ENCODE results near the gene PEX14. TPM values are rescaled to one million over a fixed set of nuclear protein-coding genes. Genes with fewer than 3 reads are reported as not detected.
"Not testable (repeated sequence)": the region's sequence is repeated elsewhere in the genome, so short reads cannot be mapped to it uniquely, and the experiment has no call there.

The PEX14 gene
- total RNA-seq, 1 experiment from 2014 or later: 9.1 TPM

- peak; percentile 75 for DNase-seq
- peak overlapping the region; percentile 64 for H3K9ac ChIP-seq (ENCODE audit: low read length)
- peaks cover 62% of the 10 kb centered on the region for H3K79me2 ChIP-seq (ENCODE audit: low read length)
- peak overlapping the region; percentile 89 for H3K4me2 ChIP-seq (ENCODE audit: low read depth, low read length, poor library complexity, severe bottlenecking)
- no peaks in the 10 kb centered on the region for H3K9me2 ChIP-seq (replicated peaks; ENCODE audit: insufficient read depth, low read length)
- H3K4me1 ChIP-seq (ENCODE audit: low read length): peaks cover 42% of the 10 kb centered on the region
- peak overlapping the region; percentile 17 for H2AFZ ChIP-seq (ENCODE audit: low read length)
- H3K36me3 ChIP-seq (ENCODE audit: insufficient read depth, low read length): peaks cover 6% of the 10 kb centered on the region
- H3K27ac ChIP-seq (ENCODE audit: low read length): peak overlapping the region; percentile 95
- no peaks in the 10 kb centered on the region for H3K9me3 ChIP-seq (ENCODE audit: low read length)
- H4K20me1 ChIP-seq (ENCODE audit: insufficient read depth, low read depth, low read length): peaks cover 4% of the 10 kb centered on the region; the same call in 1 of the 2 replicates
- peak overlapping the region; percentile 85 for H3K4me3 ChIP-seq (ENCODE audit: low read length)
- no peaks in the 10 kb centered on the region for H3K27me3 ChIP-seq (ENCODE audit: low read length)
Observed at GRCh38 chr1:10473145-10473765, 1.5 kb upstream of the PEX14 start.

- not testable (repeated sequence) for H3K36me3 ChIP-seq (ENCODE audit: insufficient read depth, low read length); H2AFZ ChIP-seq (ENCODE audit: low read length); H3K9me2 ChIP-seq (replicated peaks; ENCODE audit: insufficient read depth, low read length); H3K9me3 ChIP-seq (ENCODE audit: low read length); H4K20me1 ChIP-seq (ENCODE audit: insufficient read depth, low read depth, low read length); H3K27me3 ChIP-seq (ENCODE audit: low read length); DNase-seq; H3K9ac ChIP-seq (ENCODE audit: low read length)
- peak overlapping the region; percentile 89 for H3K4me2 ChIP-seq (ENCODE audit: low read depth, low read length, poor library complexity, severe bottlenecking)
- peak overlapping the region; percentile 99 for H3K4me3 ChIP-seq (ENCODE audit: low read length)
- H3K4me1 ChIP-seq (ENCODE audit: low read length): peaks cover 42% of the 10 kb centered on the region
- peak overlapping the region; percentile 95 for H3K27ac ChIP-seq (ENCODE audit: low read length)
- peaks cover 65% of the 10 kb centered on the region for H3K79me2 ChIP-seq (ENCODE audit: low read length)
Observed at GRCh38 chr1:10474309-10474612, 489 bp upstream of the PEX14 start.

- peak overlapping the region; percentile 90 for H3K9ac ChIP-seq (ENCODE audit: low read length)
- no peak for DNase-seq
- H2AFZ ChIP-seq (ENCODE audit: low read length): no peak overlapping the region
- H3K9me3 ChIP-seq (ENCODE audit: low read length): no peaks in the 10 kb centered on the region
- no peaks in the 10 kb centered on the region for H3K9me2 ChIP-seq (replicated peaks; ENCODE audit: insufficient read depth, low read length)
- peaks cover 71% of the 10 kb centered on the region for H3K79me2 ChIP-seq (ENCODE audit: low read length)
- peak overlapping the region; percentile 49 for H3K27ac ChIP-seq (ENCODE audit: low read length)
- peak overlapping the region; percentile 99 for H3K4me3 ChIP-seq (ENCODE audit: low read length)
- H3K36me3 ChIP-seq (ENCODE audit: insufficient read depth, low read length): no peaks in the 10 kb centered on the region
- H4K20me1 ChIP-seq (ENCODE audit: insufficient read depth, low read depth, low read length): no peaks in the 10 kb centered on the region; the same call in 1 of the 2 replicates
- H3K4me1 ChIP-seq (ENCODE audit: low read length): peaks cover 42% of the 10 kb centered on the region
- peak overlapping the region; percentile 89 for H3K4me2 ChIP-seq (ENCODE audit: low read depth, low read length, poor library complexity, severe bottlenecking)
- H3K27me3 ChIP-seq (ENCODE audit: low read length): no peaks in the 10 kb centered on the region
Observed at GRCh38 chr1:10475510-10475909, 760 bp downstream of the PEX14 start.

GRCh38 chr1:10479296-10479695 lies 4.5 kb downstream of the PEX14 start:
- H3K27me3 ChIP-seq (ENCODE audit: low read length): no peaks in the 10 kb centered on the region
- no peak overlapping the region for H3K27ac ChIP-seq (ENCODE audit: low read length)
- no peak overlapping the region for H2AFZ ChIP-seq (ENCODE audit: low read length)
- no peaks in the 10 kb centered on the region for H4K20me1 ChIP-seq (ENCODE audit: insufficient read depth, low read depth, low read length)
- H3K9me3 ChIP-seq (ENCODE audit: low read length): no peaks in the 10 kb centered on the region
- H3K79me2 ChIP-seq (ENCODE audit: low read length): peaks cover 90% of the 10 kb centered on the region
- peaks cover 16% of the 10 kb centered on the region for H3K4me1 ChIP-seq (ENCODE audit: low read length)
- DNase-seq: no peak
- no peak overlapping the region for H3K9ac ChIP-seq (ENCODE audit: low read length)
- no peaks in the 10 kb centered on the region for H3K36me3 ChIP-seq (ENCODE audit: insufficient read depth, low read length)
- no peak overlapping the region for H3K4me2 ChIP-seq (ENCODE audit: low read depth, low read length, poor library complexity, severe bottlenecking)
- no peaks in the 10 kb centered on the region for H3K9me2 ChIP-seq (replicated peaks; ENCODE audit: insufficient read depth, low read length)
- H3K4me3 ChIP-seq (ENCODE audit: low read length): no peak overlapping the region

GRCh38 chr1:10480614-10481013 lies 5.9 kb downstream of the PEX14 start:
- Histone ChIP-seq H2AFZ (ENCODE audit: low read length) (no peak overlapping the region), H3K4me3 (ENCODE audit: low read length) (no peak overlapping the region)

GRCh38 chr1:10484521-10484920 lies 9.8 kb downstream of the PEX14 start:
- H3K36me3 ChIP-seq (ENCODE audit: insufficient read depth, low read length): no peaks in the 10 kb centered on the region
- H3K79me2 ChIP-seq (ENCODE audit: low read length): peaks cover 89% of the 10 kb centered on the region
- H3K4me2 ChIP-seq (ENCODE audit: low read depth, low read length, poor library complexity, severe bottlenecking): no peak overlapping the region
- no peak for DNase-seq
- no peaks in the 10 kb centered on the region; the same call in 1 of the 2 replicates for H3K9me3 ChIP-seq (ENCODE audit: low read length)
- no peak overlapping the region for H3K27ac ChIP-seq (ENCODE audit: low read length)
- no peaks in the 10 kb centered on the region for H3K27me3 ChIP-seq (ENCODE audit: low read length)
- H3K9ac ChIP-seq (ENCODE audit: low read length): no peak overlapping the region
- no peaks in the 10 kb centered on the region for H3K9me2 ChIP-seq (replicated peaks; ENCODE audit: insufficient read depth, low read length)
- H2AFZ ChIP-seq (ENCODE audit: low read length): no peak overlapping the region
- peaks cover 4% of the 10 kb centered on the region for H3K4me1 ChIP-seq (ENCODE audit: low read length)
- H4K20me1 ChIP-seq (ENCODE audit: insufficient read depth, low read depth, low read length): 0 out of 2 replicates have a peak, but pooled peaks cover under 1% of the 10 kb centered on the region
- H3K4me3 ChIP-seq (ENCODE audit: low read length): no peak overlapping the region

More at GRCh38 chr1:10480614-10481013, 5.9 kb downstream of the PEX14 start:
- Histone ChIP-seq H3K79me2 (ENCODE audit: low read length) (peaks cover 97% of the 10 kb centered on the region), H3K4me2 (ENCODE audit: low read depth, low read length, poor library complexity, severe bottlenecking) (no peak overlapping the region), H3K36me3 (ENCODE audit: insufficient read depth, low read length) (no peaks in the 10 kb centered on the region), H3K9me2 (replicated peaks; ENCODE audit: insufficient read depth, low read length) (no peaks in the 10 kb centered on the region), H4K20me1 (ENCODE audit: insufficient read depth, low read depth, low read length) (no peaks in the 10 kb centered on the region), H3K27ac (ENCODE audit: low read length) (no peak overlapping the region), H3K27me3 (ENCODE audit: low read length) (no peaks in the 10 kb centered on the region), H3K9ac (ENCODE audit: low read length) (no peak overlapping the region), H3K9me3 (ENCODE audit: low read length) (no peaks in the 10 kb centered on the region; the same call in 1 of the 2 replicates), H3K4me1 (ENCODE audit: low read length) (peaks cover 14% of the 10 kb centered on the region)
- no peak for DNase-seq

- Histone ChIP-seq H3K27ac (ENCODE audit: low read length) (no peak overlapping the region), H3K9me3 (ENCODE audit: low read length) (no peaks in the 10 kb centered on the region; the same call in 1 of the 2 replicates), H3K36me3 (ENCODE audit: insufficient read depth, low read length) (no peaks in the 10 kb centered on the region), H3K4me2 (ENCODE audit: low read depth, low read length, poor library complexity, severe bottlenecking) (no peak overlapping the region), H3K9me2 (replicated peaks; ENCODE audit: insufficient read depth, low read length) (no peaks in the 10 kb centered on the region), H3K4me3 (ENCODE audit: low read length) (no peak overlapping the region), H3K27me3 (ENCODE audit: low read length) (no peaks in the 10 kb centered on the region), H2AFZ (ENCODE audit: low read length) (no peak overlapping the region), H3K9ac (ENCODE audit: low read length) (no peak overlapping the region), H4K20me1 (ENCODE audit: insufficient read depth, low read depth, low read length) (0 out of 2 replicates have a peak, but pooled peaks cover 5% of the 10 kb centered on the region), H3K4me1 (ENCODE audit: low read length) (peaks cover 10% of the 10 kb centered on the region), H3K79me2 (ENCODE audit: low read length) (peaks cover 91% of the 10 kb centered on the region)
- DNase-seq: no peak
Observed at GRCh38 chr1:10489291-10490055, 14.7 kb downstream of the PEX14 start.

GRCh38 chr1:10490286-10490970 lies 15.7 kb downstream of the PEX14 start:
- Histone ChIP-seq H4K20me1 (ENCODE audit: insufficient read depth, low read depth, low read length) (peaks cover 11% of the 10 kb centered on the region; the same call in 1 of the 2 replicates), H3K9me3 (ENCODE audit: low read length) (no peaks in the 10 kb centered on the region), H3K9me2 (replicated peaks; ENCODE audit: insufficient read depth, low read length) (no peaks in the 10 kb centered on the region), H3K27ac (ENCODE audit: low read length) (no peak overlapping the region), H2AFZ (ENCODE audit: low read length) (no peak overlapping the region), H3K79me2 (ENCODE audit: low read length) (peaks cover 85% of the 10 kb centered on the region), H3K4me3 (ENCODE audit: low read length) (no peak overlapping the region), H3K9ac (ENCODE audit: low read length) (no peak overlapping the region), H3K27me3 (ENCODE audit: low read length) (no peaks in the 10 kb centered on the region), H3K4me2 (ENCODE audit: low read depth, low read length, poor library complexity, severe bottlenecking) (no peak overlapping the region), H3K4me1 (ENCODE audit: low read length) (peaks cover 18% of the 10 kb centered on the region), H3K36me3 (ENCODE audit: insufficient read depth, low read length) (no peaks in the 10 kb centered on the region)
- no peak for DNase-seq

Measured in Karpas-422 (cell line).